Ramos (cell line): ENCODE data around the gene LY6G5C.

Experiments
- in situ Hi-C: fragments of 300-500 bp; cut with MboI; formaldehyde crosslinking; loops from one replicate; pipeline ENCODE4 v1.14.3; 2022; ENCODE audit warnings: low sequenced_read_pairs; ENCODE audit not compliant: unreplicated experiment

Gene LY6G5C

GRCh38 chr6:31692353-31692752 lies 11.5 kb upstream of the LY6G5C start:
- in situ Hi-C loops: no loop called here

GRCh38 chr6:31691564-31692108 lies 10.8 kb upstream of the LY6G5C start:
- in situ Hi-C loops: no loop called here

- in situ Hi-C loops: no loop called here
These were observed 10.2 kb upstream of the LY6G5C start for GRCh38 chr6:31691078-31691463.

- in situ Hi-C loops: no loop called here
These were observed 9.6 kb upstream of the LY6G5C start for GRCh38 chr6:31690231-31691077.

- in situ Hi-C loops: no loop called here
These were observed 8.6 kb upstream of the LY6G5C start for GRCh38 chr6:31689249-31690110.

GRCh38 chr6:31687860-31688693 lies 7.2 kb upstream of the LY6G5C start:
- in situ Hi-C loops: no loop called here

- in situ Hi-C loops: no loop called here
These were observed 6.5 kb upstream of the LY6G5C start for GRCh38 chr6:31687321-31687720.

GRCh38 chr6:31686483-31686882 lies 5.6 kb upstream of the LY6G5C start:
- in situ Hi-C loops: no loop called here

- in situ Hi-C loops: no loop called here
These were observed 2.7 kb upstream of the LY6G5C start for GRCh38 chr6:31683591-31683990.

- in situ Hi-C loops: no loop called here
These were observed 336 bp upstream of the LY6G5C start for GRCh38 chr6:31681135-31681671.

- in situ Hi-C loops: no loop called here
These were observed 2.9 kb downstream of the LY6G5C start for GRCh38 chr6:31677955-31678354.

- in situ Hi-C loops: no loop called here
These were observed 4.0 kb downstream of the LY6G5C start for GRCh38 chr6:31676904-31677303.

- in situ Hi-C loops: no loop called here
These were observed 4.5 kb downstream of the LY6G5C start for GRCh38 chr6:31676322-31676903.

GRCh38 chr6:31669676-31670075 lies 11.2 kb downstream of the LY6G5C start, which contains the start of gene LY6G5B:
TSS of gene LY6G5B (plus strand) at chr6:31669976. CDS start at chr6:31670951, 975 bp downstream.
- in situ Hi-C loops: no loop called here

- in situ Hi-C loops: no loop called here
These were observed 14.4 kb downstream of the LY6G5C start for GRCh38 chr6:31666337-31666965.

GRCh38 chr6:31665501-31666336 lies 15.1 kb downstream of the LY6G5C start, which contains the start of gene CSNK2B:
TSS of gene CSNK2B (plus strand) at chr6:31666080. CDS start at chr6:31666832, 752 bp downstream.
- in situ Hi-C loops: no loop called here

- in situ Hi-C loops: no loop called here
These were observed 15.9 kb downstream of the LY6G5C start, which contains the start of gene GPANK1 for GRCh38 chr6:31664790-31665500. TSS of gene GPANK1 (minus strand) at chr6:31664997. CDS start at chr6:31664478, 519 bp downstream.
